ENCODE measurements around the gene DHRSX.
A peak's percentile ranks its signal among the peaks of the same experiment; 100 is the strongest.
"Not testable (repeated sequence)": the region's sequence is repeated elsewhere in the genome, so short reads cannot be mapped to it uniquely, and the experiment has no call there.

DHRSX gene

GRCh38 chrX:2507904-2508627 is 7.3 kb upstream of the DHRSX start:
- Mint-ChIP-seq H3K9me3 (ENCODE audit: low read depth) (no peaks in the 10 kb centered on the region), H3K27ac (no peak overlapping the region), H3K27me3 (peaks cover 1% of the 10 kb centered on the region), H3K4me1 (ENCODE audit: low read depth) (no peaks in the 10 kb centered on the region), H3K4me3 (no peak overlapping the region), H3K36me3 (no peaks in the 10 kb centered on the region)

GRCh38 chrX:2507196-2507595 is 6.4 kb upstream of the DHRSX start:
- no peaks in the 10 kb centered on the region for H3K9me3 Mint-ChIP-seq (ENCODE audit: low read depth)

DNA sequence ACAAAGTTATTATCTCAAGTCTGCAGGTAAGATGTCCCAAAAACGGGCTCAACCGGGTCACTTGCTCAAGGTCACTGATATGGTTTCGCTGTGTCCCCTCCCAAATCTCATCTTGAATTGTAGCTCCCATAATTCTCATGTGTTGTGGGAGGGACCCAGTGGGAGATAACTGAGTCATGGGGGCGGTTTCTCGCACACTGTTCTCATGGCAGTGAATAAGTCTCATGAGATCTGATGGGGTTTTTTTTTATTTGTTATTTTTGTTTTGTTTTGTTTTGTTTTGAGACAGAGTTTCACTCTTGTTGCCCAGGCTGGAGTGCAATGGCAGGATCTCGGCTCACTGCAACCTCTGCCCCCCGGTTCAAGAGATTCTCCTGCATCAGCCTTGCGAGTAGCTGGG is 4.6 kb upstream of the DHRSX start:
- H3K4me3 Mint-ChIP-seq; H3K9me3 Mint-ChIP-seq (ENCODE audit: low read depth); H3K27me3 Mint-ChIP-seq; H3K27ac Mint-ChIP-seq; H3K4me1 Mint-ChIP-seq (ENCODE audit: low read depth); H3K36me3 Mint-ChIP-seq: not testable (repeated sequence)

More at GRCh38 chrX:2507196-2507595, 6.4 kb upstream of the DHRSX start:
- Mint-ChIP-seq H3K4me1 (ENCODE audit: low read depth) (no peaks in the 10 kb centered on the region), H3K36me3 (no peaks in the 10 kb centered on the region), H3K4me3 (no peak overlapping the region), H3K27ac (no peak overlapping the region), H3K27me3 (peaks cover 1% of the 10 kb centered on the region)

DNA sequence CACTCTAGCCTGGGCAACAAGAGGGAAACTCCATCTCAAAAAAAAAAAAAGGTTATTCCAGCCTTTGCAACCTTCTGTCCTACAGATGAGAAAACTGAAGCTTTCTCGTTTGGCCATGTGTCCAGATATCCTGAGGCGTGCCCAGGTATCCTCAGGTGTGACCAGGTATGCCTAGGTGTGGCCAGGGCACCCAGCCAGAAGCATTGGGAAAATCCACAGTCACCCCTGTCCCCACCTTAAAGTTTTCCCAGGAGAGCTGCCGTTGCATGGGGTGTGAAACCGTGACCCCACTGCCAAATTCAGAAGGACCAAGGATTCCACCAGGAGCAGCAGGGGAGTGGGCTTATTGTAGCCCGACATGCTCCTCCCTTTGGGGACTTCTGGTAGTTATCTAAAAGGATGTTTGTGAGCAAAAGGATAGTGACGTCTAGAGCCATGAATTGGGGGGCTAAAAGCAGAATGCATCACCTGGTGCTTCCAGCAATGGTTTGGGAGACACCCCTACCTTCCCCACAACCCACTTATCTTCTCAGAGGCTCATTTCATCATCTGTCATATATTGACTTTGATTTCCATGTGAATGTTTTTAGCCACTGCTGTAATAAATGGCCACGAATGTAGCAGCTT is 4.0 kb upstream of the DHRSX start:
- no peak overlapping the region for H3K4me3 Mint-ChIP-seq
- no peaks in the 10 kb centered on the region for H3K27me3 Mint-ChIP-seq
- H3K9me3 Mint-ChIP-seq (ENCODE audit: low read depth): no peaks in the 10 kb centered on the region
- H3K4me1 Mint-ChIP-seq (ENCODE audit: low read depth): no peaks in the 10 kb centered on the region
- H3K36me3 Mint-ChIP-seq: no peaks in the 10 kb centered on the region
- H3K27ac Mint-ChIP-seq: no peak overlapping the region

- H3K4me1 Mint-ChIP-seq (ENCODE audit: low read depth): peaks cover 8% of the 10 kb centered on the region
- H3K9me3 Mint-ChIP-seq (ENCODE audit: low read depth): no peaks in the 10 kb centered on the region
- no peak overlapping the region for H3K4me3 Mint-ChIP-seq
- no peaks in the 10 kb centered on the region for H3K27me3 Mint-ChIP-seq
- no peak overlapping the region for H3K27ac Mint-ChIP-seq
- H3K36me3 Mint-ChIP-seq: no peaks in the 10 kb centered on the region
Observed at GRCh38 chrX:2503591-2504500, 3.1 kb upstream of the DHRSX start.

GRCh38 chrX:2502668-2503519 is 2.1 kb upstream of the DHRSX start:
- no peaks in the 10 kb centered on the region for H3K9me3 Mint-ChIP-seq (ENCODE audit: low read depth)
- no peaks in the 10 kb centered on the region for H3K36me3 Mint-ChIP-seq
- no peaks in the 10 kb centered on the region for H3K27me3 Mint-ChIP-seq
- H3K4me3 Mint-ChIP-seq: peak overlapping the region; percentile 17
- H3K27ac Mint-ChIP-seq: no peak overlapping the region
- peaks cover 18% of the 10 kb centered on the region for H3K4me1 Mint-ChIP-seq (ENCODE audit: low read depth)

GRCh38 chrX:2502120-2502667 is 1.4 kb upstream of the DHRSX start:
- H3K4me3 Mint-ChIP-seq: peak overlapping the region; percentile 74
- no peaks in the 10 kb centered on the region for H3K36me3 Mint-ChIP-seq
- peak overlapping the region; percentile 72 for H3K27ac Mint-ChIP-seq
- H3K4me1 Mint-ChIP-seq (ENCODE audit: low read depth): peaks cover 22% of the 10 kb centered on the region
- no peaks in the 10 kb centered on the region for H3K27me3 Mint-ChIP-seq
- no peaks in the 10 kb centered on the region for H3K9me3 Mint-ChIP-seq (ENCODE audit: low read depth)

DNA sequence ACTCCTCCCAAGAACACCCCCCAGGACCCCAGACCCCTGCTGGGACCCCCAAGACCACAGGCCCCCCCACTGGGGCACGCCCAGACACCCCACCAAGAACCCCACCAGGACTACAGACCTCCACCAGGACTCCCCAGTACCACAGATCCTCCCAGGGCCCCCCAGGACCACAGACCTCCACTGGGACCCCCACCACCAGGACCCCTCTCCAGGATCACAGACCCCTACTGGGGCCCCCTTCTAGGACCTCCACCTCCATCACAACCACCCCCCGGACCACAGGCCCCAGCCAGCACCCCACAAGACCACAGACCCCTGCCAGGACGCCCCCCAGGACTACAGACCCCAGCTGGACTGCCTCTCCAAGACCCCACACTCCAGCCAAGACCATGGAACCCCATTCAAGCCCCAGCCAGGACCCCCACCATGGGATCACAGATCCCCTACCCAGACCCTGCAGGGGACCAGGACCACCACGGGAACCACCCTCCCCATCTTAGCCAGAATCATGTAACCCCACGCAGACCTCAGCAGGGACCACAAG is 855 bp upstream of the DHRSX start:
- H3K27me3 Mint-ChIP-seq: no peaks in the 10 kb centered on the region
- peak overlapping the region; percentile 72 for H3K27ac Mint-ChIP-seq
- H3K36me3 Mint-ChIP-seq: no peaks in the 10 kb centered on the region
- H3K9me3 Mint-ChIP-seq (ENCODE audit: low read depth): no peaks in the 10 kb centered on the region
- H3K4me1 Mint-ChIP-seq (ENCODE audit: low read depth): peaks cover 22% of the 10 kb centered on the region
- peak overlapping the region; percentile 74 for H3K4me3 Mint-ChIP-seq

GRCh38 chrX:2500091-2500802 is 529 bp downstream of the DHRSX start:
- no peaks in the 10 kb centered on the region for H3K9me3 Mint-ChIP-seq (ENCODE audit: low read depth)
- no peak overlapping the region for H3K27ac Mint-ChIP-seq
- H3K4me3 Mint-ChIP-seq: peak overlapping the region; percentile 85
- H3K36me3 Mint-ChIP-seq: no peaks in the 10 kb centered on the region
- peaks cover 27% of the 10 kb centered on the region for H3K4me1 Mint-ChIP-seq (ENCODE audit: low read depth)
- no peaks in the 10 kb centered on the region for H3K27me3 Mint-ChIP-seq

DNA sequence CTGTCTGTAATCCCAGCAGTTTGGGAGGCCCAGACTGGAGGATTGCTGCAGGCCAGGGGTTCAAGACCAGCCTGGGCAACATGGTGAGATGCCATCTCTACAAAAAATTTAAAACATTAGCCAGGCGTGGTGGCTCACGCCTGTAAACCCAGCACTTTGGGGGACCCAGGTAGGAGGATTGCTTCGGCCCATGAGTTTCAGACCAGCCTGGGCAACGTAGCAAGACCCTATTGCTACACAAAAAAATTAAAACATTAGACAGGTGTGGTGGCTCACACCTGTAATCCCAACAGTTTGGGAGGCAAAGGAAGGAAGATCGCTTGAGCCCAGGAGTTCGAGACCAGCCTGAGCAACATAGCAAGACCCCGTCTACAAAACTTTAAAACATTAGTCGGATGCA is 1.3 kb downstream of the DHRSX start:
- no peaks in the 10 kb centered on the region for H3K27me3 Mint-ChIP-seq
- peak overlapping the region; percentile 87 for H3K27ac Mint-ChIP-seq

DNA sequence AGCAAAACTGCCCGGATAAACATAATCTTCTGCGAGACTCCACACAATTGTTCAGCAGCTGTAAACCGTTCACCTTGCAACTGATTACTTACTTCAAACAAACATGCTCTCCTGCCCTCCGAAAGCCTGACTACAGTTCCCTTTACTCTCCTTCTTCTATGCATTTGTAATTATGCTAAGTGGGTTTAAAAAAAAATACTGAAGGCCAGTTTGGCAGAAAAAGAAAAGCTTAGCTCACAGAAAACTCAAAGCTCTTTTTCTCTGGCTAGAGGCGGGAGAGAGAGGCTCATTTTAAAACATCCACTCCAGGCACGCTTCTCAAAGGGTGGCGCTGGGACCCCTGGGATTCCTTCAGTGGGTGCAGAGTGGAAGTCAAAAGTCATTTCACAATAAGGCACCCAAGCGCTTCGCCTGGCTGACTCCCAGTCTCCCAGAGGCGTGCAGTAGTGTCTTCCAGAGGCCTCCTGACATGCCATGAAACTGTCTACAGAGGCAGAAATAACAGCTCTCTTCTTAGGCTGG is 1.9 kb downstream of the DHRSX start:
- H3K36me3 Mint-ChIP-seq: no peaks in the 10 kb centered on the region
- H3K9me3 Mint-ChIP-seq (ENCODE audit: low read depth): no peaks in the 10 kb centered on the region
- H3K4me3 Mint-ChIP-seq: peak overlapping the region; percentile 85
- H3K4me1 Mint-ChIP-seq (ENCODE audit: low read depth): peaks cover 27% of the 10 kb centered on the region
- no peaks in the 10 kb centered on the region for H3K27me3 Mint-ChIP-seq
- H3K27ac Mint-ChIP-seq: peak overlapping the region; percentile 87

More for the DNA sequence above, 1.3 kb downstream of the DHRSX start:
- Mint-ChIP-seq H3K4me3 (peak overlapping the region; percentile 85), H3K36me3 (no peaks in the 10 kb centered on the region), H3K4me1 (ENCODE audit: low read depth) (peaks cover 27% of the 10 kb centered on the region), H3K9me3 (ENCODE audit: low read depth) (no peaks in the 10 kb centered on the region)

- Mint-ChIP-seq H3K36me3 (no peaks in the 10 kb centered on the region), H3K4me3 (peak overlapping the region; percentile 85)
Observed at GRCh38 chrX:2497961-2498780, 2.6 kb downstream of the DHRSX start.

GRCh38 chrX:2495595-2495994 is 5.2 kb downstream of the DHRSX start:
- Mint-ChIP-seq H3K9me3 (ENCODE audit: low read depth) (no peaks in the 10 kb centered on the region), H3K27ac (peak overlapping the region; percentile 46), H3K4me3 (no peak overlapping the region), H3K4me1 (ENCODE audit: low read depth) (peaks cover 27% of the 10 kb centered on the region), H3K27me3 (no peaks in the 10 kb centered on the region), H3K36me3 (no peaks in the 10 kb centered on the region)

More at GRCh38 chrX:2497961-2498780, 2.6 kb downstream of the DHRSX start:
- H3K27me3 Mint-ChIP-seq: no peaks in the 10 kb centered on the region
- no peaks in the 10 kb centered on the region for H3K9me3 Mint-ChIP-seq (ENCODE audit: low read depth)
- peaks cover 27% of the 10 kb centered on the region for H3K4me1 Mint-ChIP-seq (ENCODE audit: low read depth)
- peak overlapping the region; percentile 87 for H3K27ac Mint-ChIP-seq
